Trophoblast cell (in vitro differentiated cells and primary cell): ENCODE data around the gene RAB11B.

Source experiments
- DNase-seq, 2 donors: peaks; one replicate each; pipeline ENCODE4 v3.0.0-alpha.2; 2016
- H2AFZ ChIP-seq: 2 replicates; pipeline ENCODE4 v1.6.1; 2013; ENCODE audit warnings: low read length, moderate library complexity, mild to moderate bottlenecking; ENCODE audit not compliant: insufficient read depth, poor library complexity
- H2AK5ac ChIP-seq: 2 replicates; pipeline ENCODE4 v1.6.1; 2013; ENCODE audit warnings: mild to moderate bottlenecking, low read length
- H2BK120ac ChIP-seq: 2 replicates; pipeline ENCODE4 v1.6.1; 2013; ENCODE audit warnings: low read length, mild to moderate bottlenecking, moderate library complexity; ENCODE audit not compliant: insufficient read depth, poor library complexity
- H2BK12ac ChIP-seq: 2 replicates; pipeline ENCODE4 v1.6.1; 2013; ENCODE audit warnings: mild to moderate bottlenecking, low read length, moderate library complexity
- H2BK5ac ChIP-seq: 2 replicates; pipeline ENCODE4 v1.6.1; 2013; ENCODE audit warnings: low read length, low read depth, moderate library complexity, mild to moderate bottlenecking; ENCODE audit not compliant: poor library complexity
- H3K14ac ChIP-seq: 2 replicates; pipeline ENCODE4 v1.6.1; 2013; ENCODE audit warnings: mild to moderate bottlenecking, low read length
- H3K18ac ChIP-seq: 2 replicates; pipeline ENCODE4 v1.6.1; 2013; ENCODE audit warnings: mild to moderate bottlenecking, low read length
- H3K23ac ChIP-seq: 2 replicates; pipeline ENCODE4 v1.6.1; 2013; ENCODE audit warnings: low read length
- H3K27ac ChIP-seq: 2 replicates; pipeline ENCODE4 v1.5.1; 2013; ENCODE audit warnings: low read depth, mild to moderate bottlenecking, inconsistent platforms, low read length, moderate library complexity
- H3K27me3 ChIP-seq: 2 replicates; pipeline ENCODE4 v1.6.1; 2013; ENCODE audit warnings: inconsistent platforms, mild to moderate bottlenecking, low read length, moderate library complexity; ENCODE audit not compliant: insufficient read depth
- H3K36me3 ChIP-seq, 2 experiments: 1 replicate in 1 of 2; 2 replicates in 1 of 2; pipeline ENCODE4 v1.6.1; 2013; ENCODE audit warnings: low read length in 2 of 2, mild to moderate bottlenecking in 2 of 2, moderate library complexity in 1 of 2; ENCODE audit not compliant: insufficient read depth in 2 of 2, control insufficient read depth in 1 of 2
- H3K4ac ChIP-seq: 2 replicates; pipeline ENCODE4 v1.6.1; 2013; ENCODE audit warnings: low read depth, mild to moderate bottlenecking, low read length, moderate library complexity
- H3K4me1 ChIP-seq, 2 experiments: 1 replicate in 1 of 2; 2 replicates in 1 of 2; pipeline ENCODE4 v1.6.1; 2013; ENCODE audit warnings: low read length in 2 of 2, mild to moderate bottlenecking in 2 of 2, moderate library complexity in 1 of 2; ENCODE audit not compliant: insufficient read depth in 2 of 2, control insufficient read depth in 1 of 2
- H3K4me2 ChIP-seq: 2 replicates; pipeline ENCODE4 v1.6.1; 2013; ENCODE audit warnings: inconsistent platforms, mild to moderate bottlenecking, low read length, moderate library complexity
- H3K4me3 ChIP-seq: 2 replicates; pipeline ENCODE4 v1.5.1; 2013; ENCODE audit warnings: mild to moderate bottlenecking, low read depth, low read length, inconsistent platforms
- H3K79me1 ChIP-seq: one replicate; pipeline ENCODE4 v1.6.1; 2013; ENCODE audit warnings: low read length
- H3K79me2 ChIP-seq: 2 replicates; pipeline ENCODE4 v1.6.1; 2013; ENCODE audit warnings: low read length, mild to moderate bottlenecking; ENCODE audit not compliant: control insufficient read depth, insufficient read depth, poor library complexity
- H3K9ac ChIP-seq: 2 replicates; pipeline ENCODE4 v1.6.1; 2013; ENCODE audit warnings: mild to moderate bottlenecking, low read length
- H3K9me3 ChIP-seq: 2 replicates; pipeline ENCODE4 v1.6.1; 2013; ENCODE audit warnings: low read depth, mild to moderate bottlenecking, control low read depth, inconsistent platforms, low read length; ENCODE audit not compliant: insufficient read depth
- H4K12ac ChIP-seq: 2 replicates; pipeline ENCODE4 v1.6.1; 2013; ENCODE audit warnings: low read depth, mild to moderate bottlenecking, low read length, moderate library complexity
- H4K8ac ChIP-seq: 2 replicates; pipeline ENCODE4 v1.6.1; 2013; ENCODE audit warnings: low read depth, mild to moderate bottlenecking, low read length, moderate library complexity
- H4K91ac ChIP-seq: one replicate; pipeline ENCODE4 v1.6.1; 2013; ENCODE audit warnings: low read depth, mild to moderate bottlenecking, low read length, moderate library complexity
- WGBS: extraction: QIAGEN DNeasy Blood & Tissue Kit; methylation state at CpG from one replicate; pipeline ENCODE4 v1.1.7; 2013; ENCODE audit warnings: missing lambda C conversion rate; ENCODE audit not compliant: insufficient read length, insufficient coverage; ENCODE audit errors: extremely low coverage; 5-methylcytosine and 5-hydroxymethylcytosine counted together

Gene RAB11B

DNA sequence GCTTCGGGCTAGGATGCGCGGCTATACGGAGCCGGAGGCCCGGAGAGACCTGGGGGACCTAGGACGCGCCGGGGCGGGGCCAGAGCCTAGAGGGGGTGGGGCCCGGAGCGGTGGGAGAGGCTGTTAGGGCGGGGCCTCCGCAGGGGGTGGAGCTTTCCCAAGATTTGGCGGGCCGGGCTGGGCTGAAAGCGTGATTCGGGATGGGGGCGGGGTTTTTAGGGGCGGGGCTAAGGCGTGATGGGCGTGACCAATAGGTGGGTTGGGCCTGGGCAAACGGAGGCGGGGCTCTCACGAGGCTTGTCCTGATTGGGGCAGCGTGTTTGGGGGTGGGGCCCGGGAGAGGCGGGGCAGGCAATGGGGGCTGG lies 439 bp downstream of the RAB11B start:
- Histone ChIP-seq H3K79me1 (peaks cover 9% of the 10 kb centered on the region), H2AFZ (peak overlapping the region; percentile 96), H3K27ac (peak overlapping the region; percentile 100), H3K4ac (peak overlapping the region; percentile 99), H3K4me2 (peak overlapping the region; percentile 46), H3K4me1 (peaks cover 10 to 14% of the 10 kb centered on the region in 2 experiments), H3K9ac (peak overlapping the region; percentile 99), H3K9me3 (peaks cover 4% of the 10 kb centered on the region), H3K4me3 (peak overlapping the region; percentile 95), H3K14ac (peak overlapping the region; percentile 100), H3K27me3 (no peaks in the 10 kb centered on the region), H2BK5ac (peak overlapping the region; percentile 100), H3K79me2 (peaks cover 15% of the 10 kb centered on the region), H3K36me3 (peaks cover 0 to 1% of the 10 kb centered on the region in 2 experiments), H4K91ac (peak overlapping the region; percentile 100), H3K18ac (peak overlapping the region; percentile 99), H2BK12ac (no peak overlapping the region), H3K23ac (no peak overlapping the region), H2BK120ac (peak overlapping the region; percentile 99), H2AK5ac (peak overlapping the region; percentile 99), H4K8ac (peak overlapping the region; percentile 100), H4K12ac (peak overlapping the region; percentile 100)
- no CpG with 5 or more reads among the region's 28 CpGs for WGBS
- peak; percentile 94 to 95 for DNase-seq

DNA sequence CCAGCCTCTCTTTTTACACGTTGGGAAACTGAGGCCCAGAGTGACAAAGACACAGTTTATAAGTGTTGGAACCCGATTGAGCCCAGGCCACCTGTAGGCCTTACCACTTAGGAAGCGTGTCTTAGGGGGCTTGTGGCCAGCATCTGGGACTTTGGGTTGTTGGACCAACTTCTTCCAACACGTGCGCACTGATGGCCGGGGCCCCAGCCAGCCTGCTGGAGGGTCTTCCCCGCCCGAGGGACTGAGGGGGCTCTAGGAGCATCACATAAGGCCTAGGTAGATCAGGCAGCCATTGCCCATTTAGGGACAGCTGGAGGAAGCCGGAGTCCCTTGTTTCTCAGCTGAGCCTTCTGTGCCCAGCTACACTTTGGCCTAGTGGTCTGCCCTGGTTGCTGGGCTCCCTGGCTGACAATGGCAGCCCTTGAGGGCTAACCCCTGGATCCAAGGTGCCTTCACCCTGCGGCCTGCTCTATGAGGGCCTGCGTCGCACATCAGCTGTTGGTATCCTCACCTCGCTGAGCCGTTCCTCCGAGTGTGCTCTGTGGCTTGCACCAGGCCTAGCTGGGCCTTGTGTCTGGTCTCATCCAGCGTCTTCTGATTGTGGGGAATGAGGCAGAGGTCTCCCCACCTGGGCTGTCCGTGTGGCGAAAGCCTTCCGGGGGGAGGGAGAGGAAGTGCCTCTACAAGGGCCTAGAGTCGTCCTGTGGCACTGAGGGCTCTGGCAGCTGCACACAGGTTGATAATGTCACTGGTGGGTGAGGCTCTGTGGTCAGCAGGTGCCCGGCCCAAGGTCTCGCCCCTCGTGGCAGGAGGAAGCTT lies 1.2 kb downstream of the RAB11B start:
- Histone ChIP-seq H2BK5ac (no peak overlapping the region), H3K9me3 (peaks cover 2% of the 10 kb centered on the region), H3K4ac (peak overlapping the region; percentile 22), H4K91ac (no peak overlapping the region), H3K36me3 (no peaks in the 10 kb centered on the region), H3K9ac (no peak overlapping the region), H3K18ac (no peak overlapping the region), H3K4me2 (peak overlapping the region; percentile 46), H4K12ac (no peak overlapping the region), H3K27ac (no peak overlapping the region), H3K4me3 (peak overlapping the region; percentile 16), H2AFZ (no peak overlapping the region), H3K14ac (no peak overlapping the region), H2AK5ac (no peak overlapping the region), H2BK120ac (no peak overlapping the region), H3K27me3 (no peaks in the 10 kb centered on the region), H3K79me1 (peaks cover 6% of the 10 kb centered on the region), H3K4me1 (peaks cover 7 to 9% of the 10 kb centered on the region in 2 experiments), H4K8ac (no peak overlapping the region), H3K79me2 (peaks cover 16% of the 10 kb centered on the region), H3K23ac (no peak overlapping the region), H2BK12ac (no peak overlapping the region)
- no peak for DNase-seq
- no CpG with 5 or more reads among the region's 23 CpGs for WGBS

DNA sequence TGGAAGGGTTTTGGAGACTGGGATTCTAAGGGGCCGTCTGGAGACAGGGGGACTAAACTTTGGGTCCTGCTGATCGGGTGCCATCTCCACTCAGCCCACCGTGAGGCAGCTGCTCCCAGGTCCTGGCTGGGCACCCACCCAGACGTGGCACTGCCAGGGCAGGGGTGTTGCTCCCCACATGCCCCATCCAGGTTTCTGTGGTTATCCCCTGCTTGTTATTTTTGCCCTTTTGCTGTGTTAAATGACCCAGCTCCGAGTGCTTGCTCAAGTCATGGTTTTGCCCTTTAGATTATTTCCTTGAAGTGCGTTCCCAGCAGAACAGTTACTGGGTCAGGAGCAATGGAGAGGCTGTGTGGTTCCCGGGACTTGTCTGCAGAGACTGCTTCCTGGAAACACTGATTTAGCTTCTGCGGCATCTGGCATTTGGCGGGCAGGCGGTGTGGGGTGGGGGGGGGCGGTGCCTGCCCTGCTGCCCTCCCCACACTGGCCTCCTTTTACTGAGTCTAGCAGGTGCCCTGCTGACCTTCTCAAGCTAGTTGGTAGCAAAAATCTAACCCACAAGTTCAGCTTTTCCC lies 1.9 kb downstream of the RAB11B start:
- peaks cover 18% of the 10 kb centered on the region for H3K79me2 ChIP-seq
- no peak overlapping the region for H3K27ac ChIP-seq
- H3K79me1 ChIP-seq, result peaks cover 6% of the 10 kb centered on the region
- WGBS, result no CpG with 5 or more reads among the region's 11 CpGs
- peak in 1 of 2 donors; percentile 18 for DNase-seq
- no peaks in the 10 kb centered on the region for H3K9me3 ChIP-seq
- H4K12ac ChIP-seq, result no peak overlapping the region
- no peak overlapping the region for H3K9ac ChIP-seq
- H3K4me3 ChIP-seq, result no peak overlapping the region
- H4K8ac ChIP-seq, result no peak overlapping the region
- no peaks in the 10 kb centered on the region for H3K27me3 ChIP-seq
- H2BK120ac ChIP-seq, result no peak overlapping the region
- no peak overlapping the region for H3K23ac ChIP-seq
- no peak overlapping the region for H2AK5ac ChIP-seq
- no peak overlapping the region for H2BK5ac ChIP-seq
- no peak overlapping the region for H3K14ac ChIP-seq
- no peak overlapping the region for H4K91ac ChIP-seq
- H3K4me1 ChIP-seq, result peaks cover 9 to 12% of the 10 kb centered on the region in 2 experiments
- H3K36me3 ChIP-seq, result no peaks in the 10 kb centered on the region
- H3K4me2 ChIP-seq, result no peak overlapping the region
- H3K18ac ChIP-seq, result no peak overlapping the region
- peak overlapping the region; percentile 18 for H3K4ac ChIP-seq
- H2AFZ ChIP-seq, result no peak overlapping the region
- no peak overlapping the region for H2BK12ac ChIP-seq

DNA sequence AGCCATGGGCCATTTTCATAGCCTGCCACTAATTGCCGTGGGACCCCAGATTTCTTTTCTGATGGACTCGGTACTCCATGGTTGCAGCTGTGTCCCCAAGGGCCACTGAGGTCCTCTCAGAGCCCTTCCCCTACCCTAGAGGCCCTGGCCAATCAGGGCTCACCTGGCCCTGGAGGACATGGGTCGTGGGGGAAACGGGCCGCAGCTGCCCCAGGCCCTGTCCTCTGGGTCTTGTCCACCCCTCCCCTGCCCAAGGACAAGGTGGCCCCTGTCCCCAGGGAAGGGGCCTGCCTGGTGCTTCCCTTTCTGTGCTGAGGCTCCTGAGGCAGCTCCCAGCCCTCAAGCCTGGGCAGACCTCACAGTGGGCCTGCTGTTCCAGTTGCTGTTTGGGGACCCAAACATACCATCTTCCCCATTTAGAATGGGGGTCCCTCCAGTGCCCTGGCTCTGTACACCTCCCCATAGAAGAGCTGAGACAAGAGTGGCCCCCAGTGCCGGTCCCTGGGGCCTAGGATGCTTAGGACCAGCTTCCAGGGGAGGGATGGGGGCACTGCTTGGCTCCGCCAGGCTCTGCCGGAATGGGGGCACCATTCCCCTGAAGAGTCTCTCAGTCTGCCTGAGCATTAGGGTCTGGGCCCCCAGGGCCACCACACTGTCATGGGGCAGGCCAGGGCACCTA lies 3.2 kb downstream of the RAB11B start:
- Histone ChIP-seq H4K91ac (no peak overlapping the region), H3K27me3 (no peaks in the 10 kb centered on the region), H3K27ac (no peak overlapping the region), H3K36me3 (no peaks in the 10 kb centered on the region), H3K4me2 (no peak overlapping the region), H3K14ac (no peak overlapping the region), H3K4ac (peak overlapping the region; percentile 65), H2BK12ac (no peak overlapping the region), H3K9me3 (no peaks in the 10 kb centered on the region), H3K79me1 (peaks cover 9% of the 10 kb centered on the region), H3K79me2 (peaks cover 22% of the 10 kb centered on the region), H3K4me3 (no peak overlapping the region), H2AK5ac (no peak overlapping the region), H2BK5ac (no peak overlapping the region), H3K23ac (no peak overlapping the region), H3K18ac (no peak overlapping the region), H4K12ac (no peak overlapping the region), H4K8ac (no peak overlapping the region), H2AFZ (peak overlapping the region; percentile 17), H3K9ac (no peak overlapping the region), H2BK120ac (no peak overlapping the region), H3K4me1 (peaks cover 21 to 24% of the 10 kb centered on the region in 2 experiments)
- DNase-seq, result no peak
- no CpG with 5 or more reads among the region's 8 CpGs for WGBS
